ENCODE data around the gene RWDD3.

- no peak for TF ChIP-seq CTCF (conservative IDR thresholded peaks at IDR 0.05 in 1 of 2, IDR thresholded peaks at IDR 0.05 in 1 of 2; ENCODE audit: low read depth in 1 of 2, low read length in 2 of 2)
- TF ChIP-seq EZH2 (IDR thresholded peaks at IDR 0.05; ENCODE audit: low read length, missing control alignments), result no peak
These were observed 25.1 kb upstream of the RWDD3 start for GRCh38 chr1:95208876-95209275.
